Measurements from ENCODE around the gene RDX.
"Not testable (repeated sequence)": the region's sequence is repeated elsewhere in the genome, so short reads cannot be mapped to it uniquely, and the experiment has no call there.

RDX gene

GRCh38 chr11:110289472-110289871 lies 6.9 kb downstream of the RDX start:
- no peak overlapping the region for H3K4me3 ChIP-seq (ENCODE audit: low read depth, low read length)
- no peaks in the 10 kb centered on the region; the same call in 1 of the 2 replicates for H3K27me3 ChIP-seq
- no peaks in the 10 kb centered on the region for H3K36me3 ChIP-seq
- no peaks in the 10 kb centered on the region for H3K9me3 ChIP-seq
- DNase-seq, result no peak
- peaks cover 3% of the 10 kb centered on the region for H3K4me1 ChIP-seq
- TF ChIP-seq CTCF (IDR thresholded peaks at IDR 0.05; ENCODE audit: low read depth, low read length), result no peak

DNA sequence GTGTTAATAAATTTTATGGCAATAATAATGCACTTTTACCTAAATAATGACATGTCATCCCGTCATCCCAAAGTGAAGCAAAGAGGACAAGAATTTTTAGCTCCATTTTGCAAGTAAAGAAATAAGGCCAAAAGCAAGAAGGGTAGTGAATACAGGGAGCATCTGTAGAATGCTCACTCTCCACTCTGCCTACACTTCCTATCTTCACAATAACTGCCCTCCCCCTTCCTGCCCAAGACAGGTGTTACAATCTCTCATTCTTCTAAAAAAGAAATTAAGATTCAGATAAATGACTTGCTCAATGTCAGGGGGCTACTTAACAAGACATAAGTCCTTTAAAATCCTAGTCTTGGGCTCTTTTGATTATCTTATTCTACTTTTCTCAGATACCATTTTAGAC lies 8.9 kb downstream of the RDX start:
- DNase-seq, result no peak
- Histone ChIP-seq H3K9me3 (no peaks in the 10 kb centered on the region), H3K4me1 (no peaks in the 10 kb centered on the region; the same call in 1 of the 2 replicates), H3K27me3 (no peaks in the 10 kb centered on the region), H3K36me3 (no peaks in the 10 kb centered on the region), H3K4me3 (ENCODE audit: low read depth, low read length) (no peak overlapping the region)
- no peak for TF ChIP-seq CTCF (IDR thresholded peaks at IDR 0.05; ENCODE audit: low read depth, low read length)

DNA sequence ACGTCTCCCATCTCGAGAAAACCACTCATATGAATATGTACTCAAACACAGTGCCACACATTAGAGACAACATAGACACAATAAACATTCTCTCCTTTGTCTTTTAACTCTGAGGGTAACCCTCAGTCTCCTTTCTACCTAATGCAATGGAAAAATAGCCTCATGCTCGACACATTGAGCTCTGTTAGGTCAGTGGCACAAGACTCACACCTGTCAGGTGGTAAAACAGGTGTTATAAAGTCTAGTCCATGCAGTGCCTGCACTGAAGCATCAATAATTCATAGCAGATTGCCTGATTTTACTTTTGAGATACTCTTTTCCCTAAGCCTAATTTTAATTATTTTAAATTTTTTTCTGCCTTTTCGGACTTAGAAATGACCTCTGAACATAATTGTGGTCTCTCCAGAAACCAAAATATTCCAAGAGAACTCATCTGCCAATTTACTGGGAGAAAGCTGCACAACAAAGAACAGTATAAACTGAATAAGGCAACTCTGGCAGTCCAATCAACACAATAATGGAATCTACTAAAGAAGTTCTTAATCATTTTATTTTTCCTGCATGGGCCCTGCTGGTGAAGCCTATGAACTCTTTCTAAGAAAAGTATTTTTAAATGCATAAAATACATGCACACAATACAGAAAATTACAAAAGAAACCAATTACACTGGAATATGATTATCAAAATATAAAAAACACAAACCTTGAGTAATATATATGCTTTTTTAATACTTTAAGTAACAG lies 9.9 kb downstream of the RDX start:
- H3K27me3 ChIP-seq, result no peaks in the 10 kb centered on the region
- no peaks in the 10 kb centered on the region for H3K9me3 ChIP-seq
- H3K36me3 ChIP-seq, result no peaks in the 10 kb centered on the region
- H3K4me1 ChIP-seq, result no peaks in the 10 kb centered on the region; the same call in 1 of the 2 replicates
- TF ChIP-seq CTCF (IDR thresholded peaks at IDR 0.05; ENCODE audit: low read depth, low read length), result no peak
- DNase-seq, result no peak
- H3K4me3 ChIP-seq (ENCODE audit: low read depth, low read length), result no peak overlapping the region

DNA sequence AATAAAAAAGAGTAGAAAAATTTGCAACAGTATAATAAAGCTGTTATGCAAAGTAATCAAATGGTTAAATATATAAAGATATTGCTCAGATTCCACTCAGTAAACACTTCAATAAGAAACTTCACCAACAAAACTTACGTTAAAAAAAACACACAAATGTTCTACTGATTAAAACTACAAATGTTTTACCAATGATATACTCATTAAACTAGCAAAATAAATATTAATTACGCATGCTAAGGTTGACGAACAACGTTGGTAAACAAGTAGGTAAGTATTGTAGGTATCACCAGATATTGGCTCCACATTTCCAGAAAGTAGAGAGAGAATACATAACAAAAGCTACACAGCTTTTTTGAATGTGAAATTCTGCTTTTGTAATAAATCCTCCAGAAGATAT lies 12.6 kb downstream of the RDX start:
- Histone ChIP-seq H3K9me3 (no peaks in the 10 kb centered on the region), H3K4me3 (ENCODE audit: low read depth, low read length) (no peak overlapping the region), H3K36me3 (no peaks in the 10 kb centered on the region), H3K4me1 (no peaks in the 10 kb centered on the region; the same call in 1 of the 2 replicates), H3K27me3 (no peaks in the 10 kb centered on the region)
- DNase-seq, result no peak
- no peak for TF ChIP-seq CTCF (IDR thresholded peaks at IDR 0.05; ENCODE audit: low read depth, low read length)

- not testable (repeated sequence) for H3K9me3 ChIP-seq; DNase-seq; H3K36me3 ChIP-seq; H3K27me3 ChIP-seq; H3K4me1 ChIP-seq; H3K4me3 ChIP-seq (ENCODE audit: low read depth, low read length)
Observed at GRCh38 chr11:110280595-110280994, 15.8 kb downstream of the RDX start.

- H3K36me3 ChIP-seq, result 0 out of 2 replicates have a peak, but pooled peaks cover 2% of the 10 kb centered on the region
- no peak for DNase-seq
- no peaks in the 10 kb centered on the region for H3K9me3 ChIP-seq
- no peak overlapping the region for H3K4me3 ChIP-seq (ENCODE audit: low read depth, low read length)
- TF ChIP-seq CTCF (IDR thresholded peaks at IDR 0.05; ENCODE audit: low read depth, low read length), result no peak
- no peaks in the 10 kb centered on the region for H3K4me1 ChIP-seq
- H3K27me3 ChIP-seq, result no peaks in the 10 kb centered on the region
Observed at GRCh38 chr11:110279881-110280280, 16.5 kb downstream of the RDX start.

Measured in BE2C (cell line).